Stimulated activated CD4-positive, alpha-beta T cell treated with anti-CD3 and anti-CD28 coated beads, Interleukin-2, amount 100 ng/mL, for 4 hours (primary cell): Measurements from ENCODE around the gene CCL3.
"Not testable (repeated sequence)": the region's sequence is repeated elsewhere in the genome, so short reads cannot be mapped to it uniquely, and the experiment has no call there.

Experiments
- DNase-seq: peaks from one replicate; pipeline ENCODE4 v3.0.0-alpha.2; 2020; ENCODE audit warnings: low read depth

Gene CCL3

GRCh38 chr17:36086791-36087190 lies 3.2 kb downstream of the CCL3 start:
- no peak for DNase-seq

GRCh38 chr17:36085765-36086164 lies 4.2 kb downstream of the CCL3 start:
- DNase-seq: no peak

- not testable (repeated sequence) for DNase-seq
These were observed 6.3 kb downstream of the CCL3 start for GRCh38 chr17:36083691-36084090.

- not testable (repeated sequence) for DNase-seq
These were observed 7.3 kb downstream of the CCL3 start for GRCh38 chr17:36082482-36083120.

- DNase-seq: not testable (repeated sequence)
These were observed 8.1 kb downstream of the CCL3 start for GRCh38 chr17:36081681-36082471.

- DNase-seq: no peak
These were observed 15.6 kb downstream of the CCL3 start for GRCh38 chr17:36074365-36074764.

- peak; percentile 31 for DNase-seq
These were observed 17.4 kb downstream of the CCL3 start for GRCh38 chr17:36072431-36073121.

- DNase-seq: no peak
These were observed 18.2 kb downstream of the CCL3 start for GRCh38 chr17:36071751-36072150.

GRCh38 chr17:36070427-36070826 lies 19.5 kb downstream of the CCL3 start:
- no peak for DNase-seq

- no peak for DNase-seq
These were observed 20.8 kb downstream of the CCL3 start for GRCh38 chr17:36069136-36069535.

- DNase-seq: no peak
These were observed 21.4 kb downstream of the CCL3 start for GRCh38 chr17:36068524-36068923.

- DNase-seq: no peak
These were observed 23.5 kb downstream of the CCL3 start for GRCh38 chr17:36066365-36066985.

GRCh38 chr17:36063786-36064541 lies 26.0 kb downstream of the CCL3 start, which contains the start of gene CCL18:
CCL18 (plus strand) TSS chr17:36064272; CDS start chr17:36064343, 71 bp downstream.
- no peak for DNase-seq

- no peak for DNase-seq
These were observed 29.1 kb downstream of the CCL3 start for GRCh38 chr17:36060816-36061215.

GRCh38 chr17:36059406-36059805 lies 30.5 kb downstream of the CCL3 start:
- no peak for DNase-seq

GRCh38 chr17:36057911-36058310 lies 32.0 kb downstream of the CCL3 start:
- DNase-seq: no peak

- no peak for DNase-seq
These were observed 33.9 kb downstream of the CCL3 start for GRCh38 chr17:36055921-36056520.

GRCh38 chr17:36055171-36055570 lies 34.8 kb downstream of the CCL3 start:
- no peak for DNase-seq

- no peak for DNase-seq
These were observed 40.3 kb downstream of the CCL3 start for GRCh38 chr17:36049643-36050042.

GRCh38 chr17:36048066-36048465 lies 41.9 kb downstream of the CCL3 start:
- DNase-seq: no peak
